Osteocyte (in vitro differentiated cells): Measurements from ENCODE around the gene CPA4. TPM values are rescaled to one million over a fixed set of nuclear protein-coding genes. Genes with fewer than 3 reads are reported as not detected.

Experiments
- DNase-seq: peaks from one replicate; pipeline ENCODE4 v3.0.0; 2021; ENCODE audit warnings: mixed read lengths; ENCODE audit not compliant: unreplicated experiment; ENCODE audit errors: extremely low spot score
- H3K27ac Mint-ChIP-seq: one replicate; pipeline ENCODE4 v1.8.0; 2021; ENCODE audit warnings: mild to moderate bottlenecking, mixed read lengths; ENCODE audit not compliant: unreplicated experiment
- H3K27me3 Mint-ChIP-seq: one replicate; pipeline ENCODE4 v1.8.0; 2021; ENCODE audit warnings: mixed read lengths; ENCODE audit not compliant: unreplicated experiment
- H3K36me3 Mint-ChIP-seq: one replicate; pipeline ENCODE4 v1.8.0; 2021; ENCODE audit warnings: mixed read lengths; ENCODE audit not compliant: unreplicated experiment
- H3K4me1 Mint-ChIP-seq: one replicate; pipeline ENCODE4 v1.8.0; 2021; ENCODE audit warnings: mixed read lengths; ENCODE audit not compliant: unreplicated experiment
- H3K4me3 Mint-ChIP-seq: one replicate; pipeline ENCODE4 v1.8.0; 2021; ENCODE audit warnings: mild to moderate bottlenecking, moderate library complexity, mixed read lengths; ENCODE audit not compliant: unreplicated experiment
- H3K9me3 Mint-ChIP-seq: one replicate; pipeline ENCODE4 v1.8.0; 2021; ENCODE audit warnings: mixed read lengths; ENCODE audit not compliant: unreplicated experiment
- total RNA-seq: library from RNA; stranded (reverse); gene quantifications from 2 replicates; pipeline ENCODE4 v1.2.1, GENCODE V29; 2021
- TF ChIP-seq, protein P1 (sequence below): fragments of 200-600 bp; sonication (generic); IDR thresholded peaks from 2 replicates; pipeline ENCODE4 v1.5.0; 2021; ENCODE audit warnings: antibody characterized with exemption, mild to moderate bottlenecking, moderate library complexity

The CPA4 gene
- total RNA-seq, 1 donor from 2014 or later = 23.6 TPM

GRCh38 chr7:130297628-130298543 is 4.9 kb downstream of the CPA4 start:
- no peak for DNase-seq
- Mint-ChIP-seq H3K9me3 (no peaks in the 10 kb centered on the region), H3K36me3 (peaks cover 11% of the 10 kb centered on the region), H3K27me3 (no peaks in the 10 kb centered on the region), H3K4me1 (peaks cover 44% of the 10 kb centered on the region), H3K4me3 (no peak overlapping the region), H3K27ac (peak overlapping the region; percentile 65)
- TF ChIP-seq, protein P1, sequence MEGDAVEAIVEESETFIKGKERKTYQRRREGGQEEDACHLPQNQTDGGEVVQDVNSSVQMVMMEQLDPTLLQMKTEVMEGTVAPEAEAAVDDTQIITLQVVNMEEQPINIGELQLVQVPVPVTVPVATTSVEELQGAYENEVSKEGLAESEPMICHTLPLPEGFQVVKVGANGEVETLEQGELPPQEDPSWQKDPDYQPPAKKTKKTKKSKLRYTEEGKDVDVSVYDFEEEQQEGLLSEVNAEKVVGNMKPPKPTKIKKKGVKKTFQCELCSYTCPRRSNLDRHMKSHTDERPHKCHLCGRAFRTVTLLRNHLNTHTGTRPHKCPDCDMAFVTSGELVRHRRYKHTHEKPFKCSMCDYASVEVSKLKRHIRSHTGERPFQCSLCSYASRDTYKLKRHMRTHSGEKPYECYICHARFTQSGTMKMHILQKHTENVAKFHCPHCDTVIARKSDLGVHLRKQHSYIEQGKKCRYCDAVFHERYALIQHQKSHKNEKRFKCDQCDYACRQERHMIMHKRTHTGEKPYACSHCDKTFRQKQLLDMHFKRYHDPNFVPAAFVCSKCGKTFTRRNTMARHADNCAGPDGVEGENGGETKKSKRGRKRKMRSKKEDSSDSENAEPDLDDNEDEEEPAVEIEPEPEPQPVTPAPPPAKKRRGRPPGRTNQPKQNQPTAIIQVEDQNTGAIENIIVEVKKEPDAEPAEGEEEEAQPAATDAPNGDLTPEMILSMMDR = no peak

DNA sequence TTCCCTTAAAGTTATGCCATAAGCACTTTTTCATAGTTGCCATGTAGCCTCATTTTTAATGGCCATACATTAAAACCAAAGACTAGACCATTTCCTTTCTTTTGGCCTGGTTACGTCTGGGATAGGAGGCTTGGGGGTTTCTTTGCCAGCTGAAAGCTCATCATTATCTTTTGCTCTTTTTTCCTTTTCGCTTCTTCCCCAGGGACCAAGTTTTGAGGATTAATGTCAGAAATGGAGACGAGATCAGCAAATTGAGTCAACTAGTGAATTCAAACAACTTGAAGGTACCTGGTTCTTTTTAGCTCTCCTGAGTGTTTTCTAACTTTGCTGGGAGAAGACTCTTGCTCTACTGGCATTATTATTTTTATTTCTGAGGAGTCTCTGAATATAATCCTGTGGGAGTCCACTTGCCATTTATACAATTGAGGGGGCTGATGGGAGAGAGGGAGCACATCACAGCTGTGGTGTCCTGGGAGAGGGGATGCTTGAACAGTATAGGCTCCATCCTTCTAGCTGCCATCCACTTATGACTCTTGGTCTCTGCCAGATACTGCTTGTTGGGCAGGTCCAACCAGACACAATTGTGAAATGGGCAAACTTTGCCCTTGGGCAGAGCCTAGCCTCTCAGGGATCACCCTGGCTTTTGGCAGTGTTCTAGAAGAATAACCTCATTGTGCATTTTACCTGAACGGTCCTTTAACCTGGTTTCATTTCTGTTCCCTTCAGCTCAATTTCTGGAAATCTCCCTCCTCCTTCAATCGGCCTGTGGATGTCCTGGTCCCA is 5.8 kb downstream of the CPA4 start:
- H3K36me3 Mint-ChIP-seq = peaks cover 11% of the 10 kb centered on the region
- H3K9me3 Mint-ChIP-seq = no peaks in the 10 kb centered on the region
- H3K27ac Mint-ChIP-seq = peak overlapping the region; percentile 55
- H3K4me3 Mint-ChIP-seq = no peak overlapping the region
- DNase-seq = no peak
- peaks cover 37% of the 10 kb centered on the region for H3K4me1 Mint-ChIP-seq
- TF ChIP-seq, protein P1 = no peak
- H3K27me3 Mint-ChIP-seq = no peaks in the 10 kb centered on the region

DNA sequence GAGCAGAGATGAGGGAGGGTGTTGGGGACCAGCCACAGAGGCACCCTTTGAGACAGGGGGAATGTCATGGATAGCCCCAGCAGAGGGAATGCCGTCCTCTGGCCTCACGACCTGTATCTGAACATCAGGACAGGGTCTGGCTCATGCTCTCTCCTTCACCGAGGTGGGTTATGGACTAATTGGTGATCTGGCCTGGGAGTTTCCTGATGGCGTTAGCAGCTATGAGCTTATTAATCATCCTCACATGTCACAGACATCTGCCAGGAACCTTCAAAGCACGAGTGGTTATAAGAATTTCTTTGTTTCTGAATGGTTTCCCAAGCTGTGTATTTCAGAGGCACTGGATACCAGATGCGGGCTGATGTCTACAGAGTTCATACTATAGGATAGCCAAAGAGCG is 6.9 kb downstream of the CPA4 start:
- Mint-ChIP-seq H3K9me3 (no peaks in the 10 kb centered on the region), H3K4me1 (peaks cover 27% of the 10 kb centered on the region), H3K4me3 (no peak overlapping the region), H3K36me3 (peaks cover 14% of the 10 kb centered on the region), H3K27me3 (no peaks in the 10 kb centered on the region), H3K27ac (no peak overlapping the region)
- no peak for DNase-seq
- TF ChIP-seq, protein P1 = no peak

DNA sequence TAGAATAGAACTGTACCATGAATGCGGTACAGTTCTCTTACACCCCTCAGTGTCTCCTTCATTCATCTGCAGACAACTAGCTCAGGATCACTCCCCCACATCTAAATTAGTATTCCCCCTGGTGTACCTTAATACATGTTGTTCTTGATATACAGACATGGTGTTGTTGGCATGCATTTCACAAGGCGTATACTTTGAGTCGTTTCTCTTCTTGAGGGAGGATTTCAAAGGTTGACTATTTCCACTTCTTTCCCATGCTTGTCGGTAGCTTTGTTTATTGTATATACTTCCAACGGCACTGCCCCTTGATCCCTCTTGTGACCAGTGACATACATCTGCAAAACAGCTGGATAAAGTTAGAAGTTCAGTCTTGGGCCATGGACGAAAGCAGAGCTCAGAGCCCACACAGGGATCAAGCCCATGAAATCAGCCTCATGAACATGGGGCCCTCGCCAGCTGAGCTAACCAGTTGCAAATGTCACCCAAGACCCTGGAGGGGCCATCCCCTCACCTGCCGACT is 8.6 kb downstream of the CPA4 start:
- peaks cover 18% of the 10 kb centered on the region for H3K4me1 Mint-ChIP-seq
- H3K4me3 Mint-ChIP-seq = no peak overlapping the region
- DNase-seq = no peak
- H3K27me3 Mint-ChIP-seq = no peaks in the 10 kb centered on the region
- peaks cover 14% of the 10 kb centered on the region for H3K36me3 Mint-ChIP-seq
- TF ChIP-seq, protein P1 = no peak
- H3K9me3 Mint-ChIP-seq = no peaks in the 10 kb centered on the region
- H3K27ac Mint-ChIP-seq = no peak overlapping the region

DNA sequence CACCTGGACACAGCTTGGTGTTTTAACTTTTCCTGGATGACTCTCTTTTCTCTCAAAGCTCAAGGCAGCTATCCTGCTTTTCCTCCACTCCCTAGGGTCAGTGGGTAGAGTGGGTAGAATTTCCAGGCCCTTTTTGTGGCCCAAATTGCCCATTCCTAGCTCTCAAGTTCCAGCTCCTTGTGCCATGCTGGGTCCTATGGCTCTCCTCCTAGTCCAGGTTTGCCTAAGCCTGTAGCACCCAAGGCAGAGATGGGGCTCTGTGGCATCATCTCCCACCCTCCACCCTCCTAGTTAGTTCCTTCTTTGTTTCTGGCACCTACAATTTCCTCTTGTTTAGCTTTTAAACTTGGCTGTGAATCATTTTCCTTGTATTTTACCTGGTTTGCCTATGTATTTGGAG is 9.7 kb downstream of the CPA4 start:
- TF ChIP-seq, protein P1 = no peak
- Mint-ChIP-seq H3K36me3 (peaks cover 16% of the 10 kb centered on the region), H3K9me3 (no peaks in the 10 kb centered on the region), H3K27me3 (no peaks in the 10 kb centered on the region), H3K27ac (no peak overlapping the region), H3K4me3 (no peak overlapping the region), H3K4me1 (peaks cover 17% of the 10 kb centered on the region)
- no peak for DNase-seq
